ENCODE data around the gene TPSG1. TPM values are rescaled to one million over a fixed set of nuclear protein-coding genes. Genes with fewer than 3 reads are reported as not detected.
A peak's percentile ranks its signal among the peaks of the same experiment; 100 is the strongest.
"Not testable (repeated sequence)": the region's sequence is repeated elsewhere in the genome, so short reads cannot be mapped to it uniquely, and the experiment has no call there.

The TPSG1 gene
- total RNA-seq, 2 donors from 2014 or later: 0.21 TPM; not detected in 1

GRCh38 chr16:1237990-1238389 is 12.9 kb upstream of the TPSG1 start:
- intact Hi-C loops (cut with DNase I): no loop called here
- DNase-seq: peak; percentile 7

GRCh38 chr16:1236659-1237058 is 11.6 kb upstream of the TPSG1 start:
- DNase-seq; intact Hi-C loops (cut with DNase I): not testable (repeated sequence)
- ATAC-seq: peak; percentile 42 to 57

More at GRCh38 chr16:1237990-1238389, 12.9 kb upstream of the TPSG1 start:
- no peak for ATAC-seq

- DNase-seq; intact Hi-C loops (cut with DNase I): not testable (repeated sequence)
- peak in 1 of 2 donors; percentile 67 for ATAC-seq
Observed at GRCh38 chr16:1232049-1232748, 7.1 kb upstream of the TPSG1 start.

- DNase-seq; ATAC-seq; intact Hi-C loops (cut with DNase I): not testable (repeated sequence)
Observed at GRCh38 chr16:1231301-1231700, 6.2 kb upstream of the TPSG1 start.

GRCh38 chr16:1230471-1231212 is 5.6 kb upstream of the TPSG1 start:
- DNase-seq: peak; percentile 3
- intact Hi-C loops (cut with DNase I); ATAC-seq: not testable (repeated sequence)

- intact Hi-C loops (cut with DNase I); ATAC-seq; DNase-seq: not testable (repeated sequence)
Observed at GRCh38 chr16:1230084-1230470, 5.0 kb upstream of the TPSG1 start, which contains the start of gene TPSB2. TPSB2 (minus strand) TSS chr16:1230184; CDS start chr16:1229951, 233 bp downstream.

GRCh38 chr16:1229476-1229875 is 4.4 kb upstream of the TPSG1 start:
- DNase-seq; ATAC-seq; intact Hi-C loops (cut with DNase I): not testable (repeated sequence)

GRCh38 chr16:1228227-1228626 is 3.2 kb upstream of the TPSG1 start:
- intact Hi-C loops (cut with DNase I): not testable (repeated sequence)

GRCh38 chr16:1226692-1227091 is 1.6 kb upstream of the TPSG1 start:
- ATAC-seq; intact Hi-C loops (cut with DNase I); DNase-seq: not testable (repeated sequence)

More at GRCh38 chr16:1228227-1228626, 3.2 kb upstream of the TPSG1 start:
- not testable (repeated sequence) for ATAC-seq, DNase-seq

GRCh38 chr16:1225728-1226311 is 752 bp upstream of the TPSG1 start:
- intact Hi-C loops (cut with DNase I): not testable (repeated sequence)
- peak; percentile 19 for DNase-seq
- peak in 1 of 2 donors; percentile 16 for ATAC-seq

GRCh38 chr16:1224558-1224957 is 510 bp downstream of the TPSG1 start:
- ATAC-seq: no peak
- no peak for DNase-seq
- intact Hi-C loops (cut with DNase I): no loop called here

GRCh38 chr16:1223355-1224214 is 1.5 kb downstream of the TPSG1 start:
- DNase-seq: no peak
- intact Hi-C loops (cut with DNase I): no loop called here
- no peak for ATAC-seq

- ATAC-seq (no peak), DNase-seq (no peak)
- intact Hi-C loops (cut with DNase I): no loop called here
Observed at GRCh38 chr16:1222553-1223354, 2.3 kb downstream of the TPSG1 start.

- intact Hi-C loops (cut with DNase I): no loop called here
- no peak for DNase-seq
- no peak for ATAC-seq
Observed at GRCh38 chr16:1221628-1222552, 3.2 kb downstream of the TPSG1 start.

- intact Hi-C loops (cut with DNase I): no loop called here
- DNase-seq (no peak), ATAC-seq (no peak)
Observed at GRCh38 chr16:1220841-1221627, 4.0 kb downstream of the TPSG1 start.

GRCh38 chr16:1220098-1220728 is 4.9 kb downstream of the TPSG1 start:
- intact Hi-C loops (cut with DNase I): no loop called here
- ATAC-seq (no peak), DNase-seq (no peak)
